ENCODE measurements around the gene DUS1L.

Gene DUS1L

DNA sequence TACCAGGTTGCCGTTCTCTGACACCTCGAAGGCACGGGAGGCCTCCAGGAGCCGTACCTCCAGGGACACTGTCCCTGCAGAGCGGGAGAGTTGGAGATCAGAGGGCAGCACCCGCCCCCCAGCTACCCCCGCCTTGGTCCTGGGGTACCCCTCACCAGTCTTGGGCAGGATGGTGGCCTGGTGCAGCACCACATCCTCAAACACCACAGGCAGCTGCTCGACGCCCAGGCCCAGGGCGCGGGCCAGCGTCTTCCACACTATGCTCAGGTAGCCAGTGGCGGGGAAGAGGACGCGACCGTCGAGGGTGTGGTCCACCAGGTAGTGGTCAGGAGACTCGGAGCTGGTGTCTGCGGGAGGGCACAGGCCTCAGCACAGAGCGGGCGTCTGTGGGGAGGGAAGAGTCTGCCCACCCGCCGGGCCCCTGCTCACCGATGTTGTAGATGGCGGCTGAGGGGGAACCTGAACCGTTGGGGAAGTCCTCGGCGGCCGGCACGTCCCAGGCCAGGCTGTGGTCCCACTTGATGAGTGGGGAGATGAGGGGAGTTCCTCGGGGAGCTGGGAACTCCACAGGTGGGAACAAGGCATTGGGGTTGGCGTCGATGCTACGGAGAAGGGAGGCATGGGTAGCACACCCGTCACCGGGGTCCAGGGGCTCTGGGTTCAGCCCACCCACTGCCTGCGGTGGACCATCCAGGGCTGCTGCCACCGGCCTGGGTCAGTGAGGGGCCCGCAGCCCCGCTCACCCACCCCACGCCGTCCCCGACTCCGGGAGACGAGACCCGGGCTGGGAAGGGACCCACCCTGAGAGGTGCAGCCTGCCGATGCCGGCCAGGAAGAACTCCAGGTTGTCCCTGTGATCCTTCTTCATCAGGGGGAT is 22.6 kb upstream of the DUS1L start:
- peak in 1 of 5 experiments; percentile 6 for DNase-seq

DNA sequence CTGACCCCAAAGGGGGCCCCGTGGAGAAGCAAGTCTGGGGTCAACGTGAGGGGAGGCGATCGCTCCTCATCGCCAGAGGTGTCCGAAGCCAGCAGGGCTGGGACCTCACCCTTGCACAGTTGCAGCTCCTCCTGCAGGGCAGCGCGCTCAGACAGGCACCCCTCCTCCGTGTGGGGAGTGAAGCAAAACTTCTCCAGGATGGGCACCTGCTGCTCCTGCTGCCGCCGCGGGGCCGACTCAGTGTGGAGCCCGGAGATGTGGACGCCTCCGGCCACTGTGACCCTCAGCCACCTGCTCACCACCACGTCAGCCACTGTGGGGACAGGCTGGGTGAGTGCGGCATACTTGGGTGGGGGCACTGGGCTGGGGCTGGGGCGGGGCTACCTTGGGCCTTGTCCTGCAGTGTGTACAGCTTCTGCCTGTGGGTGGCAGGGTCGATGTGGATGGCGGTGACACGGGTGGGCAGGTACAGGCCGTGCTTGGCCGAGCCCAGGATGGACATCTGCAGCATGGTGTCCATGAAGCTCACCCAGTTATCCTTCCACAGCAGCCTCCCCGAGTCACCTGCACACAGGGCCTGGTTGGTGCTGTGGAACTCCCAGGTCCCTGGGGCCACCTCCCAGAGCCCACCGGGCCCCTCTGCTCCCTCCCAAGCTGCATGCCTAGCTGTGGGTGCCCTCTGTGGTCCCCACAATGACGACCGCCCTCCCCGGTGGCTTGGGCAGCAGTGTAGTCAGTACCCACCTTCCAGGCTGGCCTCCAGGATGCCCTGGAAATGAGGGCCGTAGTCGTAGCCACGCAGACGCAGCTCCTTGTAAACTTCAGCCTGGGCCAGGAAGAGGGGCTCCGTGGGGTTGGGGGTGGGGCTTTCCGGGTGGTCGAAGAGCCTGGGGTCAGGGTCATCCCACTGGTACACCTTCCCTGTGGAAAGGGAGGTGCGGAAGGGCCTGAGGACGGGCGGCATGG is 21.6 kb upstream of the DUS1L start:
- DNase-seq, result peak in 1 of 5 experiments; percentile 8

DNA sequence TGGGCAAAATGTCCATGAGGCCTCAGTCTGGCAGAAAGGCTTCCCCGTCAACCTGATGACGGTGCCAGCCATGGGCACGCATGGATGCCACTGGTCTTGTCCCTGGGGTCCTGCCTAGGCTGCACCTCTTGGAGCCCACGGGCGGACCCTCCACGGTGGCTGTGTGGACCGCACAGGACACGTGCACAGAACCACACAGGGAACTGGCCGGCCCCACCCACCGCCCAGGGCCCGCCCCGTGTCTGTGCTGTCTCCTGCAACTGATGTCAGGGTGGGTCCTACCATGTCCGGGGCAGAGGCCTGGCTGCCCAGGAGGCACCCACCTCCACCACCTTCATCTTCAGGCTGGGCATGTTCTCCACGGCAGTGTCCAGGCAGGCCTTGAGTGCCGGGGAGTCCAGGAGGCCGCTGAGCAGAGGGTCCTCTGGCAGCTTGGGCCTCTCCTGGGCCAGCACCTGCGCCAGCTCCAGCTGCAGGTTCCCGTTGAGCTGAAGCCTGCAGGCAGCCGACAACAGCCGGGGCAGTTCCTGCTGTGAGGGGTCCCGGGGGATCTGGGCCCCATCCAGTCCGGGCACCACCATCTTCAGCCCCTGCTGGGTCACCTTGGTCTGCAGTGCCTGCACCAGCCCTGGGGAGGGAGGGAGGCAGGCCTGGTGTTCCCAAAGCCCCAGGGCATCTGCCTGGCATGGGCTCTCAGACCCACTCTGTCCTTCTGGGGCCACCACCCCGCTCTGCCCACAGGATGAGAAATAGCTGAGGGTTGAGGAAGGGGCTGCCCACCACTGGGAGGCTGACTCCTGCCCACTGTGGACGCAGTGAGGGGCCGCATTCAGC is 20.5 kb upstream of the DUS1L start:
- DNase-seq, result no peak

DNA sequence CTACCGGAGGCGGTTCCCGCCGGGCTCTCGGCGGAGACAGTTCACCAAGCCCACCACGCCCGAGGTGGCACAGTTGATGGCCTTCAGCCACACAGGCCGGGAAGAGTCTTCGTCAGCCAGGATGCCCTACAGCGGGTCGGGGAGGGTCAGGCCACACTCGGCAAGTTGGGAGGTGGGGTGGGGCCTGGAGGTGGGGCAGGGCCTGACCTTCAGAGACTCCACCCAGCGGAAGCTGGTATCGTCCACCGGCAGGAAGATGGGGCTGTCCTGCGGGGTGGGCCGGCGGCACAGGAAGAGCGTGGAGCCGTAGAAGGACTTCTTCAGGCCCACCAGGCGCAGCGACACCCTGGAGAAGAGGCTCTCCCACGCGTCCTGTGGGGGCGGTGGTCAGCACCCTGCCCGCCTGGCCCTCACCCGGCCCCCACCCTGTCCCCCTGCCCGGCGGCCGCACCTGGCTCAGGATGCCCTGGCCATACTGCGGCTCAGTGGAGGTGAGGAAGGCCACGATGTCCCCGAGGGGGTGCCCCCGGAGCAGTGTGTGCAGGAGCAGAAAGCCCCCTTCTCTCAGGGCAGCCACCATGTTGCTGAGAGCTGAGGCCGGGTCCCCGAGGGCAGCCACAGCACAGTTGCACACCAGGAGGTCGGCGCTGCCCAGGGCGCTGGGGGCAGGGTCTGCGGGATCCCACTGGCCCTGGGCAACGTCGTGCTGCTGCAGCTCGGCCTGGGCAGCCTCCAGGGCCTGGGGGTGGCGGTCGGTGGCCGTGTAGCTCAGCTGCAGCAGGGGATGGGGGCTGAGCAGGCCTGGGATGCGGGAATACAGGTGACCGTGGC is 19.6 kb upstream of the DUS1L start:
- DNase-seq, result no peak

DNA sequence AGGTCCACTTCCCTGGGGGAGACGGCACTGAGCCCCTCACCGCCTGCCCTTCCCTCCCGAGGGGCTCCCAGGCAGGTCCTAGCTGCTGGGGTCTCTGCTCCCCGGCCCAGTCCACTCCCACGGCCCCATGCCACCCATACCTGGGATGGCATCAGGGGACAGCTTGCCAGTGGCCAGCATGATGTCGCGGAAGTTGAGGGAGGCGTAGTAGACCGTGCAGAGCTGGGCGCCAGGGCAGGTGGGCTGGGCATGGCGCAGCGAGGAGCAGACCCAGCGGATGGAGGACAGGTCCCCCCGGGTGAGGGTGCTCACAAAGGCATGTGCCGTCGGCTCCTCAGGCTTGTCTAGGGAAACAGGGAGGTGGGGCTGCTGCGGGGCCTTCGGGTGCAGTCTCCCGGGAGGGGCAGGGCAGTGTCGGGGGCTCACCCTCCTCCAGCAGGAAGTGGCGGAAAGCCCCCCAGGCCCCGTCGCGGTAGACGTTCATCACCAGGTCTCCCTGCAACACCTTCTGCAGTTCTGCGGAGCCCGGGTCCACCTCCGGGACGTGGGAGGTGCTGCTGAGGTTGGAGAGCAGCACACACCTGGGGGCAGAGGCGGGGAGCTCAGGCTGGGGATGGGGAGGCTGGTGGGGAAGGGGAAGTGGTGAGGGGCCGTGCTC is 18.9 kb upstream of the DUS1L start:
- DNase-seq, result no peak

DNA sequence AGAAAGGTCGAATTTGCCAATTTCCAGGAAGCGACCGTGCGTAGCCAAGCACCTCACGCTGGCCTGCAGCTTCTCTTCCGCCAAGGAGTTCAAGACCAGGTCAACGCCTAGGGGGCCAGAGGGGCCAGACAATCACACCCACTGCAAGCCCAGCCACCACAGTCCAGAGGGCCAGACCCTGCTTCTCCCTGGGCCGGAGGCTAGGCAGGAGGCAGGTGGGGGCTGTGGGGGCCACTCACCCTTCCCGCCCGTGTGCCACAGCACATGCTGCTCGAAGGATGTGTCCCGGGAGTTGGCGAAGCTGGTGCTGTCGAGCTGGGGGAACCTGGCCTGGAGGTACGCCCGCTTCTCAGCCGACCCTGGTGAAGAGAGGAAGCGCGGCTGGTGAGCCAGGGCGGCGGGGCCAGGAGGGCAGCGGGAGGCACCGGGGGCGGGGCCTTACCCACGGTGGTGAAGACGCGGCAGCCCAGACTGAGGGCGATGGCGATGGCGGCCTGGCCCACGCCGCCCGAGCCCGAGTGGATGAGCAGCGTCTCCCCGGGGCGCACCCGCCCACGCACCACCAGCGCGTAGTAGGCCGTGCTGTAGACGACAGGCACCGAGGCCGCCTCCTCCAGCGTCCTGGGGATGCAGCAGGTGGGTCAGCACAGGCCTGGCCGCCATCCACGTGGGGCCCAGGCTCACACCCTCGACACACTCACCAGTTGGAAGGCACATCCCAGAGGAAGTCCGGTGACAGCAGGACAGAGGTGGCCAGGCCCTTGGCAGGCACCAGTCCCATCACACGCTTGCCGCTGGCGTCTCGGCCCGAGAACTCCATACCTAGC is 18.1 kb upstream of the DUS1L start:
- DNase-seq, result no peak

DNA sequence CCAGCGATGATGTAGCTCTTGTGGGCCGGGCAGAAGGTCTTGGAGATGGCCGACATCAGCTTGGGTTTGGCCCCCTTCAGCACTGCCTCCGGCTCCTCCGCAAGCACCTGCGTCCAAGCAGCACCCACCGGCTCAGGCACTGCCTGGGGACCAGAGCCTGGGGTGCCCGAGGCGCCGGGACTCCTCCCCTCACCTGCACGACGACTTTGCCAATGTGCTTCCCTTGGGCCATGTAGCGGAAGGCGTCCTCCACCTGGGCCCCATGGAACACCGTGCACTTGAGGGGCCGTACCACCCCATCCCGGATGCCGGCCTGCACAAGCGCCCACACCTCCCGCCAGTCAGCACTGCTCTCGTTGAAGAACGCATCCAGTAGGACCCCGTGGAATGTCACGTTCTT is 17.4 kb upstream of the DUS1L start:
- no peak for DNase-seq

DNA sequence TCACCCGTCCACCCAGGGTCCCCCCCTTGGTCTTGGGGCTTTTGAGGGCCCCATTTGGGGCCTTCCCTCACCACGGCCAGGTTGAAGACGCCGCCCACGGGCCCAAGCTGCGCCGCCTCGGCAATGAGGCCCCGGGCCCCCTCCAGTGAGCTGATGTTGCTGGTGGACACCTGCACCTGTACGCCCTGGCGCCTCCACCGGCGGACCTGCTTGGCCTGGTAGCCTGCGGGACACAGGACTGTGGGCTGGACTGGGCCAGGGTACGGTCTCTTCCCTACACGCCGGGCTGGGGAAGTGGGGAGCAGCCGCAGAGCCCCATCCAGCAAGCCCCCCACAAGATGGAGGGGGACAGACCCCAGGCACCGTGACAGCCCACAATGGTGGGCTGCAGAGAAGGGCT is 16.9 kb upstream of the DUS1L start:
- no peak for DNase-seq

DNA sequence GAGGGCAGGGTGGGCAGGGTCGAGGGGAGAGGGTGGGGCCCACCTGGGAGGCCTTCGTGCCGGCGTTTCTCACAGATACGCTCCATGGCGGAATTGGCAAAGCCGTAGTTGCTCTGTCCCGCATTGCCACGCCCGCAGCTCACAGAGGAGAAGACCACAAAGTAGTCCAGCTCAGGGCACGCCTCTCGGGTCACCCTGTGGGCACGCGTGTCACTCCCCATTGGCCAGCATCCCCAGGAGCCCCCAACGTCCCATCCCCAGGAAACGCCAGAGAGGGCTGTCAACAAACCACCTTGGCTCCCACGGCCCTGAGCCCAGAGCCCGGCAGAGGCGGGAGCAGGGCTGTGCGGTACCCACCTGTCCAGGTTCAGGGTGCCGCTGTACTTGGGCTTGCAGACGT is 16.4 kb upstream of the DUS1L start:
- no peak for DNase-seq

DNA sequence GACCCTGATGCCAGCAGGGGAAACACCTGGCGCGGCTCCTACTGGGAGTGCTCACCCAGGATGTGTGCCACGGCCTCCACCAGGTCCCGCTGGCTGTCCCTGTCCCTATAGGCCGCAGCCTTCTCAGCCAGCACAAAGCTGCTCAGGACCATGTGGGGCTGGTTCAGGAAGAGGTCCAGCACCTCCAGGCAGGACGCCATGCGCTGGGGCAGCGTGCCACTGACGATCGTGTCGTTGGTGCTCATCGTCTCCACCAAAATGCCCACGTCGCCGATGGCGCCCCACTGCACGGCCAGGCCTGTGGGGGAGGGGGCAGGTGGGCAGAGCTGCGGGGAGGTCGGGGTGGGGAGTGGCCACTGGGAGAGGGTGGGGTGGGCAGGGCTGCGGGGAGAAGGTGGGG is 15.9 kb upstream of the DUS1L start:
- DNase-seq, result no peak

DNA sequence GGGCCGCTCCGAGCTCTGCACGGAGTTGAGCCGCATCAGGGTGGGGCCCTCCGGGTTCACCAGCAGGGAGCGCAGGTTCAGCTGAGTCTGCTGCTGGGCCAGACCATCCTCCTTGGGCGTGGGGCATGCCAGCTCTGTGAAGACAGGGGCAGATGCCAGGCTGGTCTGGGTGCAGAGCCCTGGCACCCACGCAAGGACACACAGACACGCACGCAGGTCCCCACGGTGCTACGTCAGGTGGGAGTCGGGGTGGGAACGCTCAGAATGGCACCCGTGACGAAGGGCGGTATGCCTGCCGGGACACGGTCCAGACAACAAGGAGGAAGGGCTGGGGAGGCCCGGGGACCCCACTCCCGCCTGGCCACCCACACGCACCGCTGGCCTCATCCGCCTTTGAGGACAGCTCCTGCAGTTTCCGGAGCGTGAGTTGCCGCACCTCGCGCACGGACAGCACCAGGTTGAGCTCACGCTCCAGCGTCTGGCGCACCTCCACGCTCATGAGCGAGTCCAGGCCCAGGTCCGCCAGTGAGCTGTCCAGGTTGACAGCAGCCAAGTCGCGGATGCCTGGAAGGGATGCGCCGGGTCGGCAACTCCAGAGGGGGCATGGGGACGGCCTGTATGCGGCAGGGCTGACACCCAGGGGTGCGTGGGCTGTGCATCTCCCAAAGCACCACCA is 15.3 kb upstream of the DUS1L start:
- no peak for DNase-seq

DNA sequence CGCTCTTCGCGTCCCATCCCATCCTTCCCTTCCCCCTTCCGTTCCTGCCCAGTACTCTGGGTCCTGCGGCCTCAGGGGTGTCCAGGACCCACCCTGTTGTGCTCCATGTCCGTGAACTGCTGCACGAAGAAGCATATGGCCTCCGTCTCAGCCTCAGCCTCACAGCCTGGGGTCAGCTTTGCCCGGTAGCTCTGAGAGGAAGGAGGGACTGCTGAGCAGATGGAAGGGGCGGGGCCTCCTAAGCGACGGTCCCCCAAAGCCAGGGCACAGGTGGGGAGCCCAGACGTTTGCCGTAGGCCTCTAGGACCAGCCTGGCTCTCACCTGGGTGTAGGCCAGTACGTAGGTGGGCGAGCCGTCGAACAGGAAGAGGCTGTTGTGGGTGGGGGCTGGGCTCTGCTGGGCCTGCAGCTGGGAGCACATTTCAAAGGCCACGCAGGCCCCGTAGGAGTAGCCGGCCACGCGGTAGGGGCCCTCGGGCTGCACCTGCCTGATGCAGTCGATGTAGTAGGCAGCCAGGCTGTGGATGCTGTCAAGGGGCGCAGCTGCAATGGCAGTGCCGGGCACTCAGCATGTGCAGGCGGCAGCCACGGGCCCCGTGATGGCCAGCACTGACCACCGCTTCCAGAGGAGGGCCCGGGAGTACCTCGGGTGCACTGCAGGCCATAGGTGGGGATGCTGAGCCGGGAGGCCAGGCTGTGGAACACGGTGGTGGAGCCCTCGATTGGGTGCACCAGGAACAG is 14.6 kb upstream of the DUS1L start:
- DNase-seq, result no peak

DNA sequence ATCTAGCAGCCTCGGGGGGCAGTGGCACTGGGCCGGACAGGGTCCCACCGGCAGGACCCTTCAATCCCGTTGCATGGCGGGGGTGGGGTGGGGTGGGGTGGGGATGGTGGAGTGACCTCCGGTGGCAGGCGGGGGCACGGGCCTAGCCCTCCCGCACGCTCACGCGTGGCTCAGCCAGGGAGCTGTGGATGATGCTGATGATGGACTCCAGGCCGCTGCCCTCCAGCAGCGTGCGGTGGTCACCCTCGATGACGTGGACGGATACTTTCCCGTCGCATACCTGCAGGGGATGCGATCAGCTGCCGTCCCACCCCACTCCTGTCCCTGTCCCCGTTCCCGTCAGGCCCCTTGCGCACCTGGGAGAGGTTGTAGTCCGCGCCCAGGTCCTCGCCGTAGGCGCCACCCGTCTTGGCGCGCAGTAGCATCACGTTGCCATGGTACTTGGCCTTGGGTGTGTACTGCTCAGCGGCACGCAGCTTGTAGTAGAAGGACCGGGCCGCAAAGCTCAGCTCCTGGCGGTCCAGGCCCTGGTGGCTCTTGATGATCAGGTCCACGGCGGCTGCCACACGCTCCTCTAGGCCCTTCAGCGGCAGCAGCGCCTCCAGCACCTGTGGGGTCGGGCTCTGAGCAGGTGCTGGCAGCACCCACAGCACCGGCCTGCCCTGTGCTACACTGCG is 13.5 kb upstream of the DUS1L start:
- DNase-seq, result no peak

DNA sequence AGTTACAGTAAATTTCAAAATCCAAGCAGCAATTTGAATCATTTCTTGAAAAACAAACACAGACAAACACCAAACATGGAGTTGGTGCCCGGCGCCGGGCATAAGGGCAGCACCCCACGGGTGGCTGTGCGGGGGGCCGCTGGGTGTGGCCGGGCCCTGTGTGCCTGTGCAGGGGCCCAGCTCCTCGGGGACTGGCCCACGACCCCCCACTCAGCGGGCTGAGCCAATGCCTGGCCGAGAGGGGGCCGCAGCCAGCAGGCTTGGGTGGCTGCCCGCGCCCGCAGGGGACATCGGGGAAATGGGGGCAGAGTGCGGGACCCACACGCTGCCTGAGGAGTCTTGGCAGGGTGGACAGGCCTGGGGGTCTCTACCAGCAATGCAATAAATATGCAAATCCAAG is 12.8 kb upstream of the DUS1L start:
- DNase-seq, result no peak

DNA sequence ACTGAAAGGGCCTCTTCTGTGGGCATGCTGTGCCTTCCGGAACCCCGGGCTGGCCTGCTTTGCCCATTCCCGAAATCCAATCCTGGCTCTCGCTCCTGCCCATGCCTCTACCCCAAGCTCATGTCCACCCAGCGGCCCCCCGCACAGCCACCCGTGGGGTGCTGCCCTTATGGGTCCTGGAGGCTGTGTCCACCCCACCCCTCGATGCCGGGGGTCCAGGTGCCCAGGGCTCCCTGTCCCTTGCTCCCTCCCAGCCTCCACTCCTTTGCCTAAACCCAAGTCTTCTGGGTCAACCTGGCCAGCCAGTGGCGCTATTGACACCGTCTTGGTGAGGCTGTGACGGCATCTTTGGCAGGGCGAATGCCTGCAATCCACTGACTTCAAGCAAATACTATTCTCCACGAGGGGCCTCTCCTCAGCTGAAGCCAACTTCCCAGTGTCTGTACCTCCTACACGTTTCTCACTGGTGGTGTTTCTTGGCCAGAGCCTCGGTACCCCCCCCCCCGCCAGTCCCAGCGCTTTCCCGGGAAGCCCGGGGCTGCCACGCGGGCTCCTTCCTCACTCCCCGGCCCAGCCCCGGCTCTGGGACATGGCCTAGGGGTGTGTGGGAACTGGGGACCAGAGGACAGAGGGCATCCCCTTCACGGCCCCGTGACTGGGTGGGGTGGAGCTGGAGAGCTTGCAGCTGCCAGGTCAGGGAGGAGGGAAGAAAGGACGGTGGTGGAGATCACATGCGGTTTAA is 12.2 kb upstream of the DUS1L start:
- DNase-seq, result no peak

DNA sequence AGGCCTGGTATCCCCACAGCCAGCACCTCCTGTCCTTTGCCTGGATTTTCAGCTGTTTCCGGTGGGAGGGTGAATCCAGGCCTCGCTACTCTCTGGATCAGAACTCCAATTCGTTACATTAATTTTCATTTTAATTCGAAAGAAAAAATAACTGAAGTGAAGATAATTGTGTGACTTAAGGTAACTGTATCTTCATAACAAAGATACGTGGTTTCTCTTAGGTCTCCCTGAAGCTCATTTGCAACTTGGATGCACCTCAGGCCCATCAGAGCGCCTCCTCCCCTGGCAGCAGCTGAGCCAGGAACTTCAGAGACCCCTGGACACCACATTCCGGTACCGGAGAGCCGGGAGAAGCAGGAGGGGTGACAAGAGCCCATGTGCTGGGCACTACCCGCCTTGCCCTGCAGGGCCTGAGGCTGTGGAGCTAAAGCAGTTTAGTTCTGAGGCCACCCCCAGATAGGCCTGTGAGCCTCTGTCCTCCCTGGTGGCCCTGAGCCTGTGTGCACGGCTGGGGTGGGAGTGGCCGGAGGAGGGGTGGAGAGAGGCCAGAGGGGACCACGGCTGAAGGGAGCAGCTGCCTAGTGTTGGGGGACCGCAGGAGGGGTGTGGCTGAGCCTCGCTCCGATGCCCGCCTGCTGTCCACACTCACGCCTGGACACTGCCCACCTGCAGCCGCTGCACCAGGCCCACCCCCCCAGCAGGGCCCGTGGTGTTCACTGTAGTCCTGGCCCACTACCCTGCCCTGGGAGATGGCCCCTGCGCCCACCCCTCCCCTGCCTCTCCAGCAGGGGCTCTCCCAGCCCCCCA is 11.4 kb upstream of the DUS1L start:
- DNase-seq, result no peak

All from T-helper 2 cell (primary cell).